NB4 (cell line): ENCODE results near the gene PERCC1.

Experiments
- CTCF ChIP-seq: IDR thresholded peaks from one replicate; pipeline ENCODE4 v1.5.1; 2012; ENCODE audit warnings: low read depth, low read length
- MAX ChIP-seq: IDR thresholded peaks from 2 replicates; pipeline ENCODE4 v1.6.1; 2011; ENCODE audit warnings: low read depth, low read length
- POLR2A ChIP-seq: IDR thresholded peaks from 2 replicates; pipeline ENCODE4 v1.6.1; 2011; ENCODE audit warnings: mild to moderate bottlenecking; ENCODE audit not compliant: insufficient read length; ENCODE audit errors: extremely low read depth

- TF ChIP-seq CTCF (no peak), POLR2A (no peak), MAX (no peak)
Measured at GRCh38 chr16:1468426-1468810, 37.5 kb downstream of the PERCC1 start.
